Large intestine (tissue), 3 donors: Measurements from ENCODE around the gene NCAM1. TPM values are rescaled to one million over a fixed set of nuclear protein-coding genes. Genes with fewer than 3 reads are reported as not detected.

ENCODE experiments used
- DNase-seq, 2 donors: peaks; one replicate each; pipeline versions ENCODE4 v3.0.0 to v3.0.0-alpha.2; 2013
- H3K27ac ChIP-seq: one replicate; pipeline ENCODE4 v1.5.1; 2013; ENCODE audit warnings: low read length
- H3K27me3 ChIP-seq: 2 replicates; pipeline ENCODE4 v1.6.1; 2013; ENCODE audit warnings: low read length; ENCODE audit not compliant: control insufficient read depth, insufficient read depth
- H3K36me3 ChIP-seq: 2 replicates; pipeline ENCODE4 v1.6.1; 2013; ENCODE audit warnings: low read length; ENCODE audit not compliant: control insufficient read depth, insufficient read depth
- H3K4me1 ChIP-seq: one replicate; pipeline ENCODE4 v1.6.1; 2013; ENCODE audit warnings: low read length; ENCODE audit not compliant: control insufficient read depth, insufficient read depth
- H3K4me3 ChIP-seq: one replicate; pipeline ENCODE4 v1.5.1; 2013; ENCODE audit warnings: low read length
- H3K9me3 ChIP-seq: one replicate; pipeline ENCODE4 v1.6.1; 2013; ENCODE audit warnings: mild to moderate bottlenecking, low read depth, low read length, moderate library complexity; ENCODE audit not compliant: control insufficient read depth
- WGBS: methylation state at CpG from one replicate; pipeline ENCODE4 v1.1.5; 2013; ENCODE audit warnings: low lambda C conversion rate; ENCODE audit not compliant: insufficient coverage; 5-methylcytosine and 5-hydroxymethylcytosine counted together
- polyA plus RNA-seq: library from polyadenylated mRNA; unstranded; fragments of 120-200 nt; gene quantifications from one replicate; pipeline ENCODE4 v1.2.1, GENCODE V29; 2013

NCAM1 gene
- polyA plus RNA-seq, 1 donor: 63.0 TPM

DNA sequence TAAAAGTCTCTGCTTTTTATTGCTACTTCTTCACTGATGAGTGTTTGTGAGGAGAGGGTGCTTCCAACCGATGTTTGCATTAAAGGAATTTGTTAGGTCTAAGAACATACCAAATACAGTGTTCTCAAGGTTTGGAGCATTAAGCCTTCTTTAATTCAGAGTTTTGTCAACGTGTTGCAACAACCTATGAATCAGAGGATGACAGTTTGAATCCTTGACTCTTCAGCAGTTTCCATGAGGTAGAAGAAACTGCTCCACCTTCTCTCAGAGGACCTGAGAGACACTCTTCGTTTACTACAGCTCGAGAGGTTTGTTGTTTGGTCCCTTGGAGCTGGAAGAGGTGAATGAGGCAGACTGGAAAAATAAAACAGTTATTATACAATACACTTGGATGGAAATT lies 55.7 kb downstream of the NCAM1 start:
- 41% methylated on average over 2 of the region's 4 CpGs for WGBS
- no peaks in the 10 kb centered on the region for H3K36me3 ChIP-seq
- no peak overlapping the region for H3K4me3 ChIP-seq
- DNase-seq: no peak
- no peak overlapping the region for H3K27ac ChIP-seq
- peaks cover 2% of the 10 kb centered on the region for H3K27me3 ChIP-seq
- H3K4me1 ChIP-seq: no peaks in the 10 kb centered on the region
- no peaks in the 10 kb centered on the region for H3K9me3 ChIP-seq

DNA sequence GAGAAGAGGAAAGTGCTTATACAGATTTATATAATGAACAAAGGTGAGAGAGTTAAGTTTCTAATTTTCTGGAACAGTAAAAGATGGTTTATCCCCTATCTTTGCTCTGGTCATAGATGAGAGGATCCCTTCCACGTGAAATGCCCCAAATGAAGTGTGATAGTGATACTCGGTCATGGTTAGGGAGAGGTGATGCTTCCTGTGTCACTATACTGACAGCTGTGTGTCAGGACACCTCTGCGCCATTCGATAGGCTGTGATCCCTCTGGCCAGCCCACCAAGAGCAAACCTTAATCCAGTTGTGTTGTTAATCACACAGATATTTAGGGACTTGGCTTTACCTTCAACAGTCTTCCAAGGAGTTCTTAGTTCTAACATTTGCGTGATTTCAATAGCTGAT lies 57.7 kb downstream of the NCAM1 start:
- H3K27me3 ChIP-seq: peaks cover 2% of the 10 kb centered on the region
- WGBS: no CpG with 5 or more reads among the region's 5 CpGs
- H3K36me3 ChIP-seq: no peaks in the 10 kb centered on the region
- H3K4me1 ChIP-seq: no peaks in the 10 kb centered on the region
- no peaks in the 10 kb centered on the region for H3K9me3 ChIP-seq
- H3K4me3 ChIP-seq: no peak overlapping the region
- H3K27ac ChIP-seq: no peak overlapping the region
- DNase-seq: no peak

DNA sequence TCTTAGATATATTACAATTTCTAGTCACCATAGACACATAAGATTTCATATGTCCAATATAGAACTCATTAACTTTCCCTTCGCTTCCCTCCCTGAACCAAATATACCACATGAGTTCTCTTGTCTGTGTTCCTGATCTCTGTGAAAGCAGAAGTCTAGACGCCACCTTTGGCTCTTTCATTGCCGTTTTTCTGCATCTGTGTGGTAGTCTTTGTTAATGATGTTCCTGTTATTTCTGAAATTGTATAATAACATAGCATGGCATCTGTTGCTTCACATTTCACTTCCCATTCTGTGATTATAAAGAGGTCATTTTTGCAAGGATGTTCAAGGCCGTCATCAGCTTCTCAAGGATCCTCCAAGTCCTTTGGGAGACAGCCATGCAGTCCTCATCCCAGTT lies 58.5 kb downstream of the NCAM1 start:
- H3K27me3 ChIP-seq: peaks cover 2% of the 10 kb centered on the region
- H3K27ac ChIP-seq: no peak overlapping the region
- H3K4me3 ChIP-seq: no peak overlapping the region
- no peaks in the 10 kb centered on the region for H3K36me3 ChIP-seq
- no CpG with 5 or more reads among the region's 4 CpGs for WGBS
- no peaks in the 10 kb centered on the region for H3K4me1 ChIP-seq
- DNase-seq: no peak
- H3K9me3 ChIP-seq: no peaks in the 10 kb centered on the region

DNA sequence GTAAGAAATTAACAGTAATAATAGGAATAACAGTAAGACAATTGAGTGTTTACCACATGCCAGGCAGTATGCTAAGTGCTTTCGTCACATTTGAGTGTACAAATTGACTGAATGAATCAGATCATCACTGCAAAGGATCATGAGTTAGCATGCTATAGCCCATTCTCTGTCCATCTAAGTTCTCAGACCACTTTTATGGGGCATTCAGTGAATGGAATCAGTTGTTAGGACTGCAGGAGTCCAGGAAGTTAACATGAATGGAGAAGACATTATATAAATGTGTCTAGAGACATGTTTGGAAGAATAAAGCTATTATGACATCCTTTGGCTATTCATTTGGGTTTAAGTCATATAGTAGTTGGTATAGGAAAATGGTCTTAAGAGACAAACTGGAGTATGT lies 59.9 kb downstream of the NCAM1 start:
- Histone ChIP-seq H3K27ac (no peak overlapping the region), H3K4me3 (no peak overlapping the region), H3K4me1 (no peaks in the 10 kb centered on the region), H3K27me3 (peaks cover 2% of the 10 kb centered on the region), H3K36me3 (no peaks in the 10 kb centered on the region), H3K9me3 (no peaks in the 10 kb centered on the region)
- DNase-seq: no peak
- WGBS: no CpG with 5 or more reads among the region's 1 CpG

DNA sequence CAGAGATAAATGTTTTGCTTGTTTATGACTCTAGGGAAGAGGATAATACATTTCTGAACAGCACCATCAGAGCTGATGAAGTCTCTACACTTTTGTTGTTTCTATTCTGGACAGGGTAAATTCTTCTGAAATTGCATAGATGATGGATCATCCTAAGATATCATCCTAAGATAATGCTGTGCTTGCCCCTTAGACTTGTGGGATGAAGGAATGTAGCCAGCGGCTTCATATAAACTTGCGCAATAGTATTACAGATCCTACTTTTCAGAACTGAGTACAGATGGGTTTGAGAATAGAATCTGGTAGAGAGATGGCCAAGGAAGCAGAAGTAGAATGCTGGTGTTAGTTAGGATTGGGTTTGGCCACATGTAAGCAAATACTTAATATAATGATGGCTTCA lies 61.0 kb downstream of the NCAM1 start:
- H3K36me3 ChIP-seq: no peaks in the 10 kb centered on the region
- WGBS: no CpG with 5 or more reads among the region's 2 CpGs

DNA sequence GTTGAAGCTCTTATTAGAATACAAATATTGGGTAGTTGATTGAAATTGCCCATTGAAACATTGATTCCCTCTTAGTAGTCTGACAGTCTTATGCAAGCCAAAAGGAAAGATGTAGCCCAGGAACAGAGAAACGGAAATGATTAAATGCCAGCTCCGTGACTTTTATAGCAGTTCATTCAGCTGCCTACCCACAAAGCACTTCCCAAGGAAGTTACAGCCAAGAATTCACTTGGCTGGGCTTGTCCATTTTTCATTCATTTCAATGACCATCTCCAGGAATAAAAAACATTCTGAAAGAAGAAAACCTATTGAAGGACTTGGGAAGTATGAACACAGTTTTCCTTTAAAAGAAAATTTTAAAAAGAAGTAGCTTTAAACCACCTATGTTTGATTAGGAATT lies 62.0 kb downstream of the NCAM1 start:
- no peaks in the 10 kb centered on the region for H3K36me3 ChIP-seq
- H3K4me1 ChIP-seq: no peaks in the 10 kb centered on the region
- WGBS: 60% methylated on average over 2 of the region's 2 CpGs
- H3K9me3 ChIP-seq: no peaks in the 10 kb centered on the region
- no peak overlapping the region for H3K4me3 ChIP-seq
- H3K27me3 ChIP-seq: no peaks in the 10 kb centered on the region
- DNase-seq: no peak
- H3K27ac ChIP-seq: no peak overlapping the region

More for the DNA sequence above, 61.0 kb downstream of the NCAM1 start:
- Histone ChIP-seq H3K4me1 (no peaks in the 10 kb centered on the region), H3K27ac (no peak overlapping the region), H3K27me3 (no peaks in the 10 kb centered on the region), H3K9me3 (no peaks in the 10 kb centered on the region), H3K4me3 (no peak overlapping the region)
- DNase-seq: no peak

DNA sequence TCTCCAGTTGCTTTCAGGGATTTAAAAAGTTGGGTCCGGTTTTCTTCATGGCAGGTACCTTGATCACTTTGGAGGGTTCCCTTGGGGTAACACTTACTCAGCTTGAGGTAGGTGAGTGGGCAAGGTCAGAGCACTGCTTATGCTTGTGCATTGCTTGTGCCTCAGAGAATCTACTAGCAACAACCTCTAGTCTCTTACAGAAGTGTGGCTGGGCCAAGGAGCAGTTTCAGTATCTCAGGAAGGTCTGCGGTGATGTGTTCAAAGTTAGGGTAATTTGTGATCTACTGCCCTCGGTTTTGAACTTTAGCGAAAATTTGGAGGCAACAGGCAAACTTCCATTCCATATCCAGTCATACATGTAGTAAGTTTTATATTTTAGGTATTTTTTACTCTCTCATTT lies 62.8 kb downstream of the NCAM1 start:
- no peaks in the 10 kb centered on the region for H3K36me3 ChIP-seq

DNA sequence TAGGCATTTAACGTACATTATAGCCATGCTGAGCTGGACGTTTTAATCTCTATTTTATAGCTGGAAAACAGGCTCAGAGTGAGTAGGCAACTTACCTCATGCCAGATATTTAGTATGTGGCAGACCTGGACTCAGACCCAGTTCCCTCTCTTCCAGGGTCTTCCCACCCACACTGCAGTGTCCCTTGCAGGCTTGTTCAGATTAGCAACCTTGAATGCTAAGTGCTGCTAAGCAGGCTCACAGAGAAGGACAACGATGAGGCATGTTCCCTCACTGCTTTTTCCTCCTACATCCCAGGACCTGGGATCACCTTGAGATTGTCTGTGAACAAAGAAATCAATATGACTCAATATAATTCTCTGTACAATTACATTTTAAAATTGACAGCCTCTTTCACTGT lies 65.6 kb downstream of the NCAM1 start:
- no peaks in the 10 kb centered on the region for H3K9me3 ChIP-seq
- H3K4me3 ChIP-seq: no peak overlapping the region
- H3K27me3 ChIP-seq: no peaks in the 10 kb centered on the region
- no peak for DNase-seq
- H3K36me3 ChIP-seq: no peaks in the 10 kb centered on the region
- WGBS: no CpG with 5 or more reads among the region's 3 CpGs
- no peak overlapping the region for H3K27ac ChIP-seq
- H3K4me1 ChIP-seq: no peaks in the 10 kb centered on the region

More for the DNA sequence above, 62.8 kb downstream of the NCAM1 start:
- WGBS: 94% methylated on average over 2 of the region's 4 CpGs
- H3K27me3 ChIP-seq: no peaks in the 10 kb centered on the region
- no peaks in the 10 kb centered on the region for H3K4me1 ChIP-seq
- DNase-seq: no peak
- H3K9me3 ChIP-seq: no peaks in the 10 kb centered on the region
- no peak overlapping the region for H3K4me3 ChIP-seq
- H3K27ac ChIP-seq: no peak overlapping the region

DNA sequence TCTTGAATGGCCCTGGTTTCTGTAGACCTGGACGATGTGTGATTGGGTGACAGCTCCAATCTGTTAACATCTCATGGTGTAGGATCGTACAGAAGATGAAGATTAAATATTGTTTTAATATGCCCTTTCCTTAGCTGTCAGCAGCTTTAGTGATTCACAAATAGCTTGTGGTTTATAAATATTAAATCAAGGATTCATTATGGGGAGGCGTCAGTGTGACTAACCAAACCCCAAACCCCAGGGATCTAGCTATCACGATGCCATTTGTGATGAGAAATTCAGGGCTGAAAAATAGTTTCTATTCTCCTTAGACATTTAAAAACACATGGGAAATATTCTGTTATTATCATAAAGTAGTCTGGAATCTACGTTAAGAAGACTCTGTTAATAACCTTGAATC lies 73.4 kb downstream of the NCAM1 start:
- no peaks in the 10 kb centered on the region for H3K27me3 ChIP-seq
- DNase-seq: no peak
- H3K9me3 ChIP-seq: no peaks in the 10 kb centered on the region
- H3K4me1 ChIP-seq: no peaks in the 10 kb centered on the region
- H3K4me3 ChIP-seq: no peak overlapping the region
- no CpG with 5 or more reads among the region's 5 CpGs for WGBS
- no peak overlapping the region for H3K27ac ChIP-seq
- H3K36me3 ChIP-seq: no peaks in the 10 kb centered on the region

DNA sequence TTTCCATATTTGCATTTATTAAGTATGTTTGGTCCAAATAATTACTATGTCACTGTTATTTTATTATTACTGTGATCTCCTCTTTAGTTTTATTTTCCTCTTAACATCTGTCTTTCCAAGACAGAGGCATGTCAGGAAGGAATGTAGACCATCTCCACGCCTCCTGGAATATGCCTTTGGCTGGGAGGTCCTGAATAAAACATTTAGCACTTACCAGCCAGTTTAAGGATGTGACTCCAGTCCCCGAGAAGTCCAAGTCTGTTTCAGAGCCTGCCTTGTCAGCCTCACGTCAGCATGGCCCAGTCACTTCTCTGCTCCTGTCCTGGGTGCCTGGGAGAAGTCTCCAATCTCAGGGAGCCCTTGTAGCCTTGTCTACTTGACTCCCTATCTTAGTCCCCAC lies 74.5 kb downstream of the NCAM1 start:
- no peaks in the 10 kb centered on the region for H3K27me3 ChIP-seq
- DNase-seq: no peak
- 100% methylated on average over 1 of the region's 3 CpGs for WGBS
- H3K27ac ChIP-seq: no peak overlapping the region
- no peaks in the 10 kb centered on the region for H3K4me1 ChIP-seq
- no peaks in the 10 kb centered on the region for H3K36me3 ChIP-seq
- no peak overlapping the region for H3K4me3 ChIP-seq
- H3K9me3 ChIP-seq: no peaks in the 10 kb centered on the region

DNA sequence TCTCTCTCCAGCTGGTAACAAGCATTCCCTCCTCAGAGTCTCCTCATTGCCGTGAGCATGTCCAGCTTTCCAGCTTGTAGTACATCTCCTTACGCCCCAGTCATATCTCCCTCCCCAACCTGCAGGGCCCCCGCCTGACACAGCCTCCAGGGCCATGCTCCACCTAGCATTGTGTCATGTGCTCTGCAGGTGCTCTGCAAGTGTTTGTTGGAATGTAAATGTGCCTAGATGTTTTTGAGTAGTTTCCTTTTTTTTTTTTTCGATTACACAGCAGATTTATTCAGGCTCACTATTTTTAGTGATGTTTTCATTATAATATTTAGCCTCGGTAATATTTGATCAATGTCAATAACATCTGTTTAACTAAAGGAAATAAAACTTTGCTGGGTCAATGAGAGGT lies 82.5 kb downstream of the NCAM1 start:
- Histone ChIP-seq H3K27ac (no peak overlapping the region), H3K27me3 (no peaks in the 10 kb centered on the region), H3K4me1 (no peaks in the 10 kb centered on the region), H3K36me3 (no peaks in the 10 kb centered on the region), H3K9me3 (no peaks in the 10 kb centered on the region), H3K4me3 (no peak overlapping the region)
- WGBS: no CpG with 5 or more reads among the region's 5 CpGs
- no peak for DNase-seq
